ENCODE measurements around the gene RBCK1. TPM values are rescaled to one million over a fixed set of nuclear protein-coding genes. Genes with fewer than 3 reads are reported as not detected.

RBCK1 gene
- total and polyA plus RNA-seq, 2 of the 4 experiments (the other 2 are of a cell fraction) = 29.9 to 84.2 TPM

DNA sequence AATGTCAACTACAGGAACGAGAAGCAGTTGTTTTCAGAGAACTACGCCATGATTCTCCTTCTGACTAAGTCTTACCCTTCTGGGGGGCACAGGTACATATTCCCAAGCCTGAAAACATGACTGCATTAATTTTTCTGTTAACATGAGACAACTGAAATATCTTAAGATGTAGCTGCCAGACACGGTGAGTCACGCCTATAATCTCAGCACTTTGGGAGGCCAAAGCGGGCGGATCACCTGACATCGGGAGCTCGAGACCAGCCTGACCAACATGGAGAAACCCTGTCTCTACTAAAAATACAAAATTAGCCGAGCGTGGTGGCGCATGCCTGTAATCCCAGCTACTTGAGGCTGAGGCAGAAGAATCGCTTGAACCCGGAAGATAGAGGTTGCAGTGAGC is 32.5 kb downstream of the RBCK1 start:
- Histone ChIP-seq H4K5ac (ENCODE audit: low read depth, low read length) (no peak overlapping the region), H2AK9ac (replicated peaks; ENCODE audit: low read depth, low read length, poor library complexity) (no peak overlapping the region), H3K4me3 (ENCODE audit: insufficient read depth, low read depth, low read length) (no peak overlapping the region), H3K4me2 (ENCODE audit: low read depth, low read length) (no peak overlapping the region), H3K4ac (ENCODE audit: low read depth, low read length) (no peak overlapping the region), H3K14ac (replicated peaks; ENCODE audit: low read depth, low read length) (no peak overlapping the region), H3K18ac (ENCODE audit: low read depth, low read length) (no peak overlapping the region), H2BK20ac (ENCODE audit: low read depth, low read length) (no peak overlapping the region), H2AFZ (replicated peaks; ENCODE audit: low read length, poor library complexity) (no peak overlapping the region), H3K4me1 (ENCODE audit: control insufficient read depth, insufficient read depth, low read length) (peaks cover 5% of the 10 kb centered on the region; the same call in 1 of the 2 replicates), H3K9ac (ENCODE audit: low read depth, low read length) (no peak overlapping the region), H3K9me3 (ENCODE audit: control insufficient read depth, insufficient read depth, low read length) (no peaks in the 10 kb centered on the region), H3K79me1 (ENCODE audit: low read depth in 1 of 2, low read length in 2 of 2) (peaks cover 19 to 51% of the 10 kb centered on the region in 2 experiments), H2BK5ac (ENCODE audit: low read depth, low read length, poor library complexity, severe bottlenecking) (no peak overlapping the region), H3K27me3 (ENCODE audit: control insufficient read depth, insufficient read depth, low read length) (no peaks in the 10 kb centered on the region), H4K20me1 (ENCODE audit: insufficient read depth, low read length) (peaks cover 20% of the 10 kb centered on the region), H3K23ac (ENCODE audit: low read depth, low read length) (no peak overlapping the region), H4K91ac (ENCODE audit: insufficient read depth, low read depth, low read length) (no peak overlapping the region), H3K56ac (ENCODE audit: extremely low read depth, insufficient read depth, low read length) (no peak overlapping the region), H3K36me3 (ENCODE audit: control insufficient read depth, insufficient read depth, low read length) (peaks cover 67% of the 10 kb centered on the region), H3K9me1 (ENCODE audit: insufficient read depth, low read length) (peaks cover 15% of the 10 kb centered on the region), H2AK5ac (ENCODE audit: low read depth, low read length) (no peak overlapping the region), H2BK15ac (ENCODE audit: low read depth, low read length) (no peak overlapping the region), H3K27ac (ENCODE audit: insufficient read depth, low read length) (no peak overlapping the region), H2BK120ac (ENCODE audit: low read depth, low read length) (no peak overlapping the region), H4K8ac (ENCODE audit: low read depth in 2 of 2, low read length in 2 of 2) (no peak overlapping the region)
- dilution Hi-C loops (cut with HindIII; ENCODE audit: low sequenced_read_pairs, unreplicated experiment) = no loop called here
- CTCF ChIA-PET = no interaction called here
- intact Hi-C loops (cut with micrococcal nuclease) = no loop called here
- WGBS, 2 experiments (ENCODE audit: extremely low coverage in 2 of 2, insufficient read length in 1 of 2) = 95% methylated on average over 8 of the region's 13 CpGs; no CpG with 5 or more reads in 1 of the 2 experiments
- POLR2A ChIA-PET (ENCODE audit: unreplicated experiment) = no interaction called here
- peak; percentile 31 for DNase-seq
- ATAC-seq (ENCODE audit: low read depth) = no peak
- TF ChIP-seq NFE2L2 (IDR thresholded peaks at IDR 0.05; ENCODE audit: low read depth, low read length) (no peak), MAZ (IDR thresholded peaks at IDR 0.05; ENCODE audit: borderline replicate concordance, low read depth, low read length) (no peak), RFX5 (IDR thresholded peaks at IDR 0.05; ENCODE audit: low read depth, low read length) (no peak), POLR2A (IDR thresholded peaks at IDR 0.05; ENCODE audit: low read depth, low read length) (no peak)
- TF ChIP-seq, protein P1, sequence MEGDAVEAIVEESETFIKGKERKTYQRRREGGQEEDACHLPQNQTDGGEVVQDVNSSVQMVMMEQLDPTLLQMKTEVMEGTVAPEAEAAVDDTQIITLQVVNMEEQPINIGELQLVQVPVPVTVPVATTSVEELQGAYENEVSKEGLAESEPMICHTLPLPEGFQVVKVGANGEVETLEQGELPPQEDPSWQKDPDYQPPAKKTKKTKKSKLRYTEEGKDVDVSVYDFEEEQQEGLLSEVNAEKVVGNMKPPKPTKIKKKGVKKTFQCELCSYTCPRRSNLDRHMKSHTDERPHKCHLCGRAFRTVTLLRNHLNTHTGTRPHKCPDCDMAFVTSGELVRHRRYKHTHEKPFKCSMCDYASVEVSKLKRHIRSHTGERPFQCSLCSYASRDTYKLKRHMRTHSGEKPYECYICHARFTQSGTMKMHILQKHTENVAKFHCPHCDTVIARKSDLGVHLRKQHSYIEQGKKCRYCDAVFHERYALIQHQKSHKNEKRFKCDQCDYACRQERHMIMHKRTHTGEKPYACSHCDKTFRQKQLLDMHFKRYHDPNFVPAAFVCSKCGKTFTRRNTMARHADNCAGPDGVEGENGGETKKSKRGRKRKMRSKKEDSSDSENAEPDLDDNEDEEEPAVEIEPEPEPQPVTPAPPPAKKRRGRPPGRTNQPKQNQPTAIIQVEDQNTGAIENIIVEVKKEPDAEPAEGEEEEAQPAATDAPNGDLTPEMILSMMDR (conservative IDR thresholded peaks at IDR 0.05; ENCODE audit: low read depth, low read length) = no peak
- no TSS peak for BruUV-seq (replicated peaks)
- in situ Hi-C loops (cut with MboI; ENCODE audit: low sequenced_read_pairs) = no loop called here

All from IMR-90 (cell line).